Testis (tissue), 3 donors: ENCODE measurements around the gene COQ8B. TPM values are rescaled to one million over a fixed set of nuclear protein-coding genes. Genes with fewer than 3 reads are reported as not detected.

Experiments used
- DNase-seq: peaks from one replicate; pipeline ENCODE4 v3.0.0-alpha.2; 2019
- H3K27ac ChIP-seq, 2 donors: fragments of 200-600 bp; sonication (generic); one replicate each; pipeline ENCODE4 v1.5.1; 2019
- H3K27me3 ChIP-seq: fragments of 200-600 bp; sonication (generic); one replicate; pipeline ENCODE4 v1.5.1; 2019
- H3K36me3 ChIP-seq: fragments of 200-600 bp; sonication (generic); one replicate; pipeline ENCODE4 v1.5.1; 2017; ENCODE audit warnings: low read depth; ENCODE audit errors: missing control alignments
- H3K4me1 ChIP-seq: fragments of 200-600 bp; sonication (generic); one replicate; pipeline ENCODE4 v1.5.1; 2019
- H3K4me3 ChIP-seq, 2 donors: fragments of 200-600 bp; sonication (generic); one replicate each; pipeline ENCODE4 v1.5.1; 2017 to 2019
- H3K9me3 ChIP-seq: fragments of 200-600 bp; sonication (generic); one replicate; pipeline ENCODE4 v1.5.1; 2017
- POLR2A ChIP-seq: fragments of 450-650 bp; IDR thresholded peaks from one replicate; pipeline ENCODE4 v1.6.1; 2017; ENCODE audit warnings: antibody characterized with exemption, mild to moderate bottlenecking, moderate library complexity
- WGBS, 2 donors: methylation state at CpG; one replicate each; pipeline ENCODE4 v1.1.5; 2018; 5-methylcytosine and 5-hydroxymethylcytosine counted together
- intact Hi-C: fragments of 100-400 bp; cut with DNase I; formaldehyde crosslinking; loops from one replicate; pipeline ENCODE4 v1.15.1; 2023; ENCODE audit warnings: low total_unique reads
- polyA plus RNA-seq: library from polyadenylated mRNA; stranded (reverse); fragments of 350-450 nt; fragmentation: Illumina TruSeq; extraction: RNeasy Lipid Tissue Mini Kit (QIAGEN cat#74804); gene quantifications from one replicate; pipeline ENCODE4 v1.2.3, GENCODE V29; 2014; ENCODE audit warnings: low read depth, low replicate concordance; ENCODE audit not compliant: insufficient read depth
- total RNA-seq, 2 donors: library from RNA; depleted of rRNA; stranded (reverse); fragments of >200 nt; gene quantifications; one replicate each; pipeline ENCODE4 v1.2.3, GENCODE V29; 2016
- TF ChIP-seq, protein P1 (sequence below), 3 experiments: fragments of 450-650 bp in 2 of 3; fragments of 200-600 bp in 1 of 3; sonication (generic) in 1 of 3; IDR thresholded peaks; one replicate each; pipeline ENCODE4 v1.5.1; 2016 to 2019; ENCODE audit warnings: antibody characterized with exemption in 3 of 3, mild to moderate bottlenecking in 2 of 3, moderate library complexity in 1 of 3

The COQ8B gene
- total and polyA plus RNA-seq, 3 donors from 2014 or later = 43.8 to 71.7 (median 56.6) TPM

- H3K9me3 ChIP-seq = no peaks in the 10 kb centered on the region
- no peak overlapping the region for H3K27ac ChIP-seq
- H3K4me1 ChIP-seq = no peaks in the 10 kb centered on the region
- no peak overlapping the region for H3K4me3 ChIP-seq
- WGBS, 2 donors = 92 to 95% methylated on average over 12 to 13 of the region's 13 CpGs
- no peaks in the 10 kb centered on the region for H3K36me3 ChIP-seq
- intact Hi-C loops = no loop called here
- no peaks in the 10 kb centered on the region for H3K27me3 ChIP-seq
- no peak for DNase-seq
- no peak for TF ChIP-seq POLR2A
- TF ChIP-seq, protein P1, sequence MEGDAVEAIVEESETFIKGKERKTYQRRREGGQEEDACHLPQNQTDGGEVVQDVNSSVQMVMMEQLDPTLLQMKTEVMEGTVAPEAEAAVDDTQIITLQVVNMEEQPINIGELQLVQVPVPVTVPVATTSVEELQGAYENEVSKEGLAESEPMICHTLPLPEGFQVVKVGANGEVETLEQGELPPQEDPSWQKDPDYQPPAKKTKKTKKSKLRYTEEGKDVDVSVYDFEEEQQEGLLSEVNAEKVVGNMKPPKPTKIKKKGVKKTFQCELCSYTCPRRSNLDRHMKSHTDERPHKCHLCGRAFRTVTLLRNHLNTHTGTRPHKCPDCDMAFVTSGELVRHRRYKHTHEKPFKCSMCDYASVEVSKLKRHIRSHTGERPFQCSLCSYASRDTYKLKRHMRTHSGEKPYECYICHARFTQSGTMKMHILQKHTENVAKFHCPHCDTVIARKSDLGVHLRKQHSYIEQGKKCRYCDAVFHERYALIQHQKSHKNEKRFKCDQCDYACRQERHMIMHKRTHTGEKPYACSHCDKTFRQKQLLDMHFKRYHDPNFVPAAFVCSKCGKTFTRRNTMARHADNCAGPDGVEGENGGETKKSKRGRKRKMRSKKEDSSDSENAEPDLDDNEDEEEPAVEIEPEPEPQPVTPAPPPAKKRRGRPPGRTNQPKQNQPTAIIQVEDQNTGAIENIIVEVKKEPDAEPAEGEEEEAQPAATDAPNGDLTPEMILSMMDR (IDR thresholded peaks at IDR 0.05) = no peak
Observed at GRCh38 chr19:40759352-40759751, 42.7 kb upstream of the COQ8B start.

DNA sequence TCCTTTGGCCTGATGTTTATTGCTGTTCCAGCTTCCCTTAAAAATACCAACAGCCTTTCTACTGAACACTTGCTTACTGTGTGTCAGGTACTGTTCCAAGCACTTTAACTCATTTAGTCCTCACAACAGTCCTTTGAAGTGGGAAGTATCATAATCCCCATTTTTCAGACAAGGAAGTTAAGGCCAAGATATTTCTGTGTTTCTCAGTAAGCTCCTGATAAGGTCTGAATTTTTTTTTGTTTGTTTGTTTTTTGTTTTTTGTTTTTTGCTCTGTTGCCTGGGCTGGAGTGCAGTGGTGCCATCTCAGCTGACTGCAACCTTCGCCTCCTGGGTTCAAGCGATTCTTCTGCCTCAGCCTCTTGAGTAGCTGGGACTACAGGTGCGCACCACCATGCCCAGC is 41.8 kb upstream of the COQ8B start:
- TF ChIP-seq, protein P1 (IDR thresholded peaks at IDR 0.05) = no peak
- TF ChIP-seq POLR2A = no peak
- Histone ChIP-seq H3K9me3 (no peaks in the 10 kb centered on the region), H3K4me1 (no peaks in the 10 kb centered on the region), H3K27me3 (no peaks in the 10 kb centered on the region), H3K27ac (no peak overlapping the region), H3K4me3 (no peak overlapping the region), H3K36me3 (no peaks in the 10 kb centered on the region)
- no peak for DNase-seq
- intact Hi-C loops = no loop called here
- WGBS, 2 donors = 92 to 95% methylated on average over 2 to 3 of the region's 3 CpGs

DNA sequence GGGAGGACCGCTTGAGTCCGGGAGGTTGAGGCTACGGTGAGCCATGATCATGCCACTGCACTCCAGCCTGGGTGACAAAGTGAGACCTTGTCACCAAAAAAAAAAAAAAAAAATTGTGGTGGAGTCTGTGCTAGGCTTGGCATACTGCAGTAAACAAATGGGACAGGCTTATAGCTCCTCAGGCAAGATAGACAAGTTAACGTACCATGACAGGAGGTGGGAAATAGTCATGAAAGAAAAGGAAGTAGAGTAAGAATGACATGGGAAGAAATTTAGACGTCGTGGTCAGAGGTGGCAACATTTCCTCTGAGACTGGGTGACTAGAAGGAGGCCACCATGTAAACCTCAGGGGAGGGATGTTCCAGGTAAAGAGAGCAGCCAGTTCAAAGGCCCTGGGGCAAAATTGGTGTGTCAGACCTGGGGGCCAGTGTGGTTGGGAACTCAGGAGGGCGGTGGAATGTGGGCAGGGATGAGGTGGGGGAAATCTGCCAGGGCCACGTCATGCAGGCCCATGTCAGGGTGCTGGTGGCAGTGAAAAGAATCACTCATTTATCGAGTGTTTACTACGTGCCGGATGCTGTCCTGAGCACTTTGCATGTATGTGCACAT is 39.9 kb upstream of the COQ8B start:
- WGBS, 2 donors = 87 to 88% methylated on average over 10 to 11 of the region's 11 CpGs
- no peak for DNase-seq

GRCh38 chr19:40755791-40756190 is 39.1 kb upstream of the COQ8B start:
- H3K27me3 ChIP-seq = no peaks in the 10 kb centered on the region
- H3K9me3 ChIP-seq = no peaks in the 10 kb centered on the region
- H3K4me1 ChIP-seq = peaks cover 10% of the 10 kb centered on the region
- intact Hi-C loops = no loop called here
- H3K4me3 ChIP-seq = no peak overlapping the region
- no peak for DNase-seq
- H3K27ac ChIP-seq = no peak overlapping the region
- TF ChIP-seq POLR2A = no peak
- TF ChIP-seq, protein P1 (IDR thresholded peaks at IDR 0.05) = no peak
- WGBS, 2 donors = 96 to 98% methylated on average over 8 of the region's 8 CpGs
- no peaks in the 10 kb centered on the region for H3K36me3 ChIP-seq

More for the DNA sequence above, 39.9 kb upstream of the COQ8B start:
- intact Hi-C loops = no loop called here
- Histone ChIP-seq H3K4me1 (peaks cover 10% of the 10 kb centered on the region), H3K27ac (no peak overlapping the region), H3K4me3 (no peak overlapping the region), H3K9me3 (no peaks in the 10 kb centered on the region), H3K27me3 (no peaks in the 10 kb centered on the region), H3K36me3 (no peaks in the 10 kb centered on the region)
- TF ChIP-seq, protein P1 (IDR thresholded peaks at IDR 0.05) = no peak
- no peak for TF ChIP-seq POLR2A

DNA sequence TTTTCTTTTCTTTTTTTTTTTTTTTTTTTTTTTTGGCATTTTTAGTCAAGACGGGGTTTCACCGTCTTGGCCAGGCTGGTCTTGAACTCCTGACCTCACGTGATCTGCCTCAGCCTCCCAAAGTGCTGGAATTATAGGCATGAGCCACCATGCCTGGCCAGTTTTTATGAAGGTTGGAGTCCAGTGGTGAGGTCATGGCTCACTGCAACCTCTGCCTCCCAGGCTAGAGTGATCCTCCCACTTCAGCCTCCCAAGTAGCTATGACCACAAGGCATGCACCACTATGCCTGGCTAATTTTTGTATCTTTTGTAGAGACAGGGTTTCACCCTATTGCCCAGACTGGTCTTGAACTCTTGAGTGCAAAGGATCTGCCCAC is 38.5 kb upstream of the COQ8B start:
- H3K27me3 ChIP-seq = no peaks in the 10 kb centered on the region
- H3K4me1 ChIP-seq = peaks cover 10% of the 10 kb centered on the region
- 84 to 89% methylated on average over 3 of the region's 3 CpGs for WGBS, 2 donors
- no peak overlapping the region for H3K27ac ChIP-seq
- no peak for DNase-seq
- H3K9me3 ChIP-seq = no peaks in the 10 kb centered on the region
- H3K4me3 ChIP-seq = no peak overlapping the region
- intact Hi-C loops = no loop called here
- H3K36me3 ChIP-seq = no peaks in the 10 kb centered on the region
- no peak for TF ChIP-seq POLR2A
- TF ChIP-seq, protein P1 (IDR thresholded peaks at IDR 0.05) = no peak
